HL-60/S4 treated with phorbol 12-myristate 13-acetate at 8.2 ng/mL for 4 days and 3 days (cell line): ENCODE data around the gene JAG2.

Experiments
- in situ Hi-C: fragments of 300-500 bp; cut with MboI; formaldehyde crosslinking; loops from 2 replicates; pipeline ENCODE4 v1.15.0; 2022; ENCODE audit warnings: low sequenced_read_pairs

The JAG2 gene

GRCh38 chr14:105141486-105142281, 26.9 kb downstream of the JAG2 start:
- in situ Hi-C loops, result no loop called here

GRCh38 chr14:105141026-105141425, 27.6 kb downstream of the JAG2 start:
- in situ Hi-C loops, result no loop called here

- in situ Hi-C loops, result no loop called here
These were observed 28.0 kb downstream of the JAG2 start for GRCh38 chr14:105140581-105140980.

GRCh38 chr14:105139831-105140239, 28.7 kb downstream of the JAG2 start:
- in situ Hi-C loops, result no loop called here

- in situ Hi-C loops, result no loop called here
These were observed 29.3 kb downstream of the JAG2 start for GRCh38 chr14:105139212-105139825.

GRCh38 chr14:105138551-105139111, 29.9 kb downstream of the JAG2 start:
- in situ Hi-C loops, result no loop called here

GRCh38 chr14:105138021-105138541, 30.5 kb downstream of the JAG2 start:
- in situ Hi-C loops, result no loop called here

GRCh38 chr14:105137481-105138020, 31.0 kb downstream of the JAG2 start:
- in situ Hi-C loops, result no loop called here

- in situ Hi-C loops, result no loop called here
These were observed 31.9 kb downstream of the JAG2 start for GRCh38 chr14:105136401-105137322.

- in situ Hi-C loops, result no loop called here
These were observed 32.7 kb downstream of the JAG2 start for GRCh38 chr14:105135700-105136395.

GRCh38 chr14:105132921-105133654, 35.5 kb downstream of the JAG2 start:
- in situ Hi-C loops, result no loop called here

- in situ Hi-C loops, result no loop called here
These were observed 37.3 kb downstream of the JAG2 start for GRCh38 chr14:105131241-105131640.

- in situ Hi-C loops, result no loop called here
These were observed 40.5 kb downstream of the JAG2 start for GRCh38 chr14:105128059-105128458.

GRCh38 chr14:105126981-105127329, 41.6 kb downstream of the JAG2 start:
- in situ Hi-C loops, result no loop called here

GRCh38 chr14:105126126-105126980, 42.2 kb downstream of the JAG2 start:
- in situ Hi-C loops, result no loop called here

- in situ Hi-C loops, result no loop called here
These were observed 43.8 kb downstream of the JAG2 start for GRCh38 chr14:105124823-105125222.

GRCh38 chr14:105123981-105124765, 44.4 kb downstream of the JAG2 start:
- in situ Hi-C loops, result no loop called here
